Muscle layer of colon (tissue), 2 donors: ENCODE data around the gene HYOU1.

Experiments
- H3K27ac ChIP-seq: one replicate; pipeline ENCODE4 v1.7.0; 2013; ENCODE audit warnings: low read depth, mild to moderate bottlenecking, low read length, moderate library complexity
- H3K27me3 ChIP-seq, 2 donors: one replicate each; pipeline ENCODE4 v1.7.0; 2013; ENCODE audit warnings: low read length in 2 of 2, mild to moderate bottlenecking in 2 of 2; ENCODE audit not compliant: insufficient read depth in 2 of 2, control insufficient read depth in 1 of 2
- H3K36me3 ChIP-seq: one replicate; pipeline ENCODE4 v1.7.0; 2013; ENCODE audit warnings: mild to moderate bottlenecking, low read length; ENCODE audit not compliant: insufficient read depth
- H3K4me1 ChIP-seq: one replicate; pipeline ENCODE4 v1.7.0; 2013; ENCODE audit warnings: mild to moderate bottlenecking, low read length; ENCODE audit not compliant: insufficient read depth
- H3K4me3 ChIP-seq, 2 donors: one replicate each; pipeline ENCODE4 v1.7.0; 2013; ENCODE audit warnings: low read length in 2 of 2, low read depth in 1 of 2, mild to moderate bottlenecking in 1 of 2, moderate library complexity in 1 of 2
- H3K9ac ChIP-seq: one replicate; pipeline ENCODE4 v1.7.0; 2013; ENCODE audit warnings: low read length
- H3K9me3 ChIP-seq: one replicate; pipeline ENCODE4 v1.7.0; 2013; ENCODE audit warnings: mild to moderate bottlenecking, low read length
- donor health status: abdominal sarcoma.
- donor health status: Adenocarcinoma of cecum.

The HYOU1 gene

DNA sequence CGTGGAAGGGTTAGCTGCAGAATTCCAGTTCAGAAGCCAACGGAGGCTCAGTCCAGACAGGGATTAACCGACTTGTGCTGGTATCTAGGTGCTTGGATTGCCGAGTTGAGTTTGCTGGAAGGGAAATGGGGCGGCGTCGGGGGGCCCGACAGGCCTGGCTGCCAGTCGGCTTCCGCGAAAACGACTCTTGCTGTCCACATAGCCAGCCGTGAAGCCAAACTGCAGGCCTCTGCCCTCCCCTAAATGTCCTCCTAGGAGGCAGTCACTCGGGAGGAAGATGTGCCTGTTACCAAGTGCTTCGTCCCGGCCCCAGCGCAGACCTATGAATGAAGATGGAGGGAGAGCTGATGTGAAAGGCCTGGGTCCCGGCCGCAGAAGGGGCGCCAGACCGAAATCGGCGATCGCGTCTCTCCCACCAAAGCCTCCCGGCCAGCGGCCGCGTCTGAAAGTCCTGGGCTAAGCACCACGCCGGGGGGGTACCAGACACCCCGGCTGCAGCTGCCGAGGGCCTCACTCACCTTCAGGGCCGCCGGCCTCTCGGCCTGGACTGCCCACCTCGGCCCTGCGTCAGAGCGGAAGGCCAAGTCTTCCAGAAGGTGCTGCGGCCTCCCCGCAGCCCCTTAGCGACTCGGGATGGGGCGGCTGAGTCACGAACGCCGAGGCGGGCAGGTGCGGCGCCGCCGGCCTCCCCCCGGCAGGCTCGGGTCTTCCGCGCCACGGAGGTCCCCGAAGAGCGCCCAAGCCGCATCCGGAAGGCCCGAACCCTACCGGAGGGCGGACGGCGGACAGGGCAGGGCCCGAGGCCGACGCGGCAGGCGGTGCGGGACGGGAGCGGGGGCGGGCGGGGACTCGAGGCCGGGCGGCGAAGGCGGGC is 37.2 kb upstream of the HYOU1 start:
- peaks cover 22% of the 10 kb centered on the region for H3K4me1 ChIP-seq
- peak overlapping the region; percentile 57 to 79 for H3K4me3 ChIP-seq
- peak overlapping the region; percentile 89 for H3K27ac ChIP-seq
- H3K9me3 ChIP-seq = no peaks in the 10 kb centered on the region
- peaks cover 42% of the 10 kb centered on the region for H3K36me3 ChIP-seq
- no peaks in the 10 kb centered on the region for H3K27me3 ChIP-seq
- peak overlapping the region; percentile 60 for H3K9ac ChIP-seq

DNA sequence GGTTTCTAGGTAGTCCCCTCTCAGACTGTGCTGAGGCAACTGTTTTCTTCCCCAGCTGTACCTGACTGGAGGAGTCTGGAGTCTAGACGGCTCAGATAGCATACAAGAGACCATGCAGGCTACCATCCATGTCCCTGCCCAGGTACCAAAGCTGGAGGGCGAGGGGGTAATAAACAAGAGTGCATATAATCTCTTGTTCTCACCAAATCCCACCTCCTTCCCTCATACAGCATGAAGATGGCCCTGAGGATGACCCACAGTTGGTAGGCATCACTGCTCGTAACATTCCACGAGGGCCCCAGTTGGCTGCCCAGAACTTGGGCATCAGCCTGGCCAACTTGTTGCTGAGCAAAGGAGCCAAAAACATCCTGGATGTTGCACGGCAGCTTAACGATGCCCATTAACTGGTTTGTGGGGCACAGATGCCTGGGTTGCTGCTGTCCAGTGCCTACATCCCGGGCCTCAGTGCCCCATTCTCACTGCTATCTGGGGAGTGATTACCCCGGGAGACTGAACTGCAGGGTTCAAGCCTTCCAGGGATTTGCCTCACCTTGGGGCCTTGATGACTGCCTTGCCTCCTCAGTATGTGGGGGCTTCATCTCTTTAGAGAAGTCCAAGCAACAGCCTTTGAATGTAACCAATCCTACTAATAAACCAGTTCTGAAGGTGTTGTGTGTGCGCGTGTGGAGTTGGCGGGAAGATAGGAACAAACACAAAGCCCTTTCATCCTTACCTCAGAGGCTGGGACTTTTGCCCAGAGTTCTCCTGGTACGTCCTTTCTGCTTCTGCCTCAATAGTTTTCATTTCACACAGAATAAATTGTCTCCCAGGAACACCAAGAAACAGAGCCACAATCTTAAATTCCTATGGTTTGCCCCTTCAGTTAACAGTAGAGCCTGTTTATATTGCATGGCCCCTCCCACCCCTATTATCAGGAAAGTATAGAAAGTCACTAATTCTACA is 36.2 kb upstream of the HYOU1 start:
- H3K9ac ChIP-seq = peak overlapping the region; percentile 60
- peaks cover 22% of the 10 kb centered on the region for H3K4me1 ChIP-seq
- H3K4me3 ChIP-seq = peak overlapping the region; percentile 57 to 79
- H3K27ac ChIP-seq = peak overlapping the region; percentile 89
- H3K9me3 ChIP-seq = no peaks in the 10 kb centered on the region
- H3K36me3 ChIP-seq = peaks cover 45% of the 10 kb centered on the region
- no peaks in the 10 kb centered on the region for H3K27me3 ChIP-seq

DNA sequence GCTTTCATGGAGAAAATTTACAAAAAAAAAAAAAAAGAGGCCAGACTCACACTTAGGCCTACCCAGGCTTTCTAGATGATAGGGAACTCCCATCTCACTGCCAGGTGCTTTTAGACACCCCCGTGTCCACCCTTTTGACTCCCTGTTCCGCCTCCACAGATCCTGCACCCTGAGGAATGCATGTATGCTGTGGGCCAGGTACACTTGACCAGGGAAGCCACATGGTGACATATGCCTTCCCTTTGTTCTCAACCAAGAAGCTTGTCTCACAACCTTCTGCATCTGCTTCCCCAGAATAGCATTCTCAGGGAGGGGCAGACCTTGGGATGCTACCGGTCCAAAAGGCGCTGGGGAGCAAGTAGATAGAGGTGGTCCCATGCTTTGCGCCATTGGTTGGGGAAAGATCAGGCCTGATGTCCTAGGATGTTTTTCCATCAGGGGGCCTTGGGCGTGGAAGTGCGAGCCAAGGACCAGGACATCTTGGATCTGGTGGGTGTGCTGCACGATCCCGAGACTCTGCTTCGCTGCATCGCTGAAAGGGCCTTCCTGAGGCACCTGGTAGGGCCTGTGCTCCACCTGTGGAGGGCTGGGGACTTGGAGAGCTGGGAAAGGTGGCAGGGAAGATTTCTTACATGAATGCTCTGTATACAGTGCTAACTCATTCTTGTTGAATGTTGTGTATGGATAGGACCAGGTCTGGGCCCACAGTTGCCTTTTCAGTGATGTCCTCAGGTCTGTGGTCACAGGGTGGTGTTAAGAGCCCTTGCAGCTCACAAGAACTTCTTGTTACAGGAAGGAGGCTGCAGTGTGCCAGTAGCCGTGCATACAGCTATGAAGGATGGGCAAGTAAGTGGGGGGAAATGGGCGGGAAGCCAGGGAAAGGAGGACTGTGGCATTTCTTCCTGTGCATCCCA is 35.2 kb upstream of the HYOU1 start:
- no peaks in the 10 kb centered on the region for H3K27me3 ChIP-seq
- H3K36me3 ChIP-seq = peaks cover 35% of the 10 kb centered on the region
- peaks cover 22% of the 10 kb centered on the region for H3K4me1 ChIP-seq
- peak overlapping the region; percentile 89 for H3K27ac ChIP-seq
- no peak overlapping the region for H3K4me3 ChIP-seq
- H3K9ac ChIP-seq = peak overlapping the region; percentile 60
- H3K9me3 ChIP-seq = no peaks in the 10 kb centered on the region

DNA sequence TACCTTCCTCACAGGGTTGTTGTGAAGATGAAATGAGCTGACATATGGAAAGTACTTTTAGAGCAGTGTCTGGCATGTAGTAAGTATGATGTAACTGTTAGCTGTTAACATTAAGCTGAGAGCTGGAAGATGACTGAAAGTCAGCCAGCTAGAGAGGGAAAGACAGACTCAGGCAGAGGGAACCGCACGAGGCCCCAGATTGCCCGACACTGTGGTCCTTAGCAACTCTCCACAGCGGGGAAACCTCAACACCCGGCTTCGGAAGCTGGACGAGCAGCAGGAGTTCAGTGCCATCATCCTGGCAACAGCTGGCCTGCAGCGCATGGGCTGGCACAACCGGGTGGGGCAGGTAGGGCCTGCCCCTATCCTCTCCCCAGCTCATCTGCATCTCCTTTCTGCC is 34.2 kb upstream of the HYOU1 start:
- Histone ChIP-seq H3K27me3 (no peaks in the 10 kb centered on the region), H3K4me3 (no peak overlapping the region), H3K4me1 (peaks cover 23% of the 10 kb centered on the region), H3K9ac (no peak overlapping the region), H3K27ac (no peak overlapping the region), H3K9me3 (no peaks in the 10 kb centered on the region), H3K36me3 (peaks cover 26% of the 10 kb centered on the region)

DNA sequence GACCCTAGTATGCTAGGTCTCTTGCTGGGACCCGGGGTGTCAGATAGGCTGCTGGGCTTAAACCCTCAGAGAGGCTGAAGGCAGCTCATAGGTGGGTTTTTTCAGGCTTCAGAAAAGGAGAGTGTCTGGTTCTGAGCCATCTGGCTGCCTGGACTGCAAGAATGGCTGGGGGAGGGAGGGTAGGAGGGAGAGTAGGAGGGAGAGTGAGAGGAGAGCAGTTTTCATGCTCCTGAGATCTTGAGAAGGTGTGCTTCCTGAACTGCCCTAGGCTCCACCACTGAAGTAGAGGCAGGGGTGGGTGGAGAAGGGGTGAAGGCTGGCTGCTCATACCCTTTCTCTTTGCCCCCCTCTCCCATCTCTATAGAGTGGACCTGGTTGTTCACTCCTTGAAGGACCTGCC is 32.3 kb upstream of the HYOU1 start:
- H3K4me1 ChIP-seq = peaks cover 29% of the 10 kb centered on the region
- H3K27me3 ChIP-seq = no peaks in the 10 kb centered on the region
- H3K36me3 ChIP-seq = peaks cover 26% of the 10 kb centered on the region
- H3K27ac ChIP-seq = no peak overlapping the region
- H3K9me3 ChIP-seq = no peaks in the 10 kb centered on the region
- no peak overlapping the region for H3K4me3 ChIP-seq
- H3K9ac ChIP-seq = no peak overlapping the region

DNA sequence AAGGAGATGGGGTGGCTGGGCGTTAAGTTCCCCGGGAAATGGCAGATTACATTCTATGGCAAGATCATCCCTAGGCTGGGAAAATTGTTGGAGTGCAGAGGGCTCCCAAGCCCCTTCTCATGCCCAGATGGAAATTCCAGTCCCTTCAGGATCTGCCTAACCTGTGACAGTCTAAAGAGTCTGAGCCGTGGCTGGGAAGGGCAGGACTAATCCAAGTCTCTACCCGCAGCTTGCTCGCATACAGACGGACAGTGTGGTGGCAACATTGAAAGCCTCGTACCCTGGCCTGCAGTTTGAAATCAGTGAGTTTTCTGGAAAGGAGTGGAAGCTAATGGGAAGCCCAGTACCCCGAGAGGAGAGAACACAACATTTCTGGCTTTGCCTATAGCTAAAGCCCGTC is 31.4 kb upstream of the HYOU1 start:
- peaks cover 25% of the 10 kb centered on the region for H3K4me1 ChIP-seq
- H3K27ac ChIP-seq = no peak overlapping the region
- peaks cover 26% of the 10 kb centered on the region for H3K36me3 ChIP-seq
- no peaks in the 10 kb centered on the region for H3K9me3 ChIP-seq
- H3K27me3 ChIP-seq = no peaks in the 10 kb centered on the region
- no peak overlapping the region for H3K4me3 ChIP-seq
- H3K9ac ChIP-seq = no peak overlapping the region

DNA sequence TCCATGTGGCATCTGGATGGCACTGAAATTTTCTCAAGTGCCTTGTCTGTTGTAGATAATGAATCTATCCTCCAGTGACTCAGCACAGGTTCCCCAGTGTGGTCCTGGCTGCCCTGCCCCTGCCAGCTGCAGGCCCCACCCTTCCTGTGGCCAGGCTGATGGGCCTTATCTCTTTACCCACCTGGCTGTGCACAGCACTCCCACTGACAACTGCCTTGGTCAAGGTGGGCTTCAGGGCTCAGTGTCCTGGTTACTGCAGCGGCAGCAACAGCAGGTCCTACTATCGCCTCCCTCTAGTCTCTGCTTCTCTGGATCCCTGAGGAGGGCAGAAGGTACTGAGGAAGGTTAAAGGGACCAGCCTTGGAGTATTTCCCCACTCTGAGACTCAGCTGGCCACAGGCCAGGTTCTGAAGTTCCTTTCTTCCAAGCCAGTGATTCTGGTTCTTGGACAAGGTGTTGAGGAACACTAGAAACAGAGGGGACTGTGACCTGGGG is 30.8 kb upstream of the HYOU1 start:
- H3K4me3 ChIP-seq = no peak overlapping the region
- no peak overlapping the region for H3K9ac ChIP-seq
- H3K27ac ChIP-seq = no peak overlapping the region
- H3K36me3 ChIP-seq = peaks cover 23% of the 10 kb centered on the region
- H3K4me1 ChIP-seq = peaks cover 19% of the 10 kb centered on the region
- H3K27me3 ChIP-seq = no peaks in the 10 kb centered on the region
- no peaks in the 10 kb centered on the region for H3K9me3 ChIP-seq

DNA sequence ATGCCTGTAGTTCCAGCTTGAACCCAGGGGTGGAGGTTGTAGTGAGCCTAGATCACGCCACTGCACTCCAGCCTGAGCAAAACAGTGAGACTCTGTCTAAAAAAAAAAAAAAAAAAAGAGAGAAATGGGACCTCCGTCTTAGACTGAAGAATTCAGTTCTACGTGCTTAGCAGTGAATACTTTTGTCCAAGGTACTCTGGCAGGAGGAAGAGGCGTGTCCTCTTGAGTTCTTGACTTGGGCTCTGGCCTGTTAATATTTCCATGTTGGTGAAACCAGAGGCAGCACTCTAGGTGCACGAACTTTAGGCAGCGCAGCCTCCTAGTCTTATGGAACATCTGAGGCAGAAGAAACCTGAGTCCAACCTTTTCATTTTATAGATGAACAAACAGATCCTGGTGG is 30.1 kb upstream of the HYOU1 start:
- Histone ChIP-seq H3K4me1 (peaks cover 14% of the 10 kb centered on the region), H3K27ac (no peak overlapping the region), H3K36me3 (peaks cover 21% of the 10 kb centered on the region), H3K4me3 (no peak overlapping the region), H3K27me3 (no peaks in the 10 kb centered on the region), H3K9me3 (no peaks in the 10 kb centered on the region), H3K9ac (no peak overlapping the region)

DNA sequence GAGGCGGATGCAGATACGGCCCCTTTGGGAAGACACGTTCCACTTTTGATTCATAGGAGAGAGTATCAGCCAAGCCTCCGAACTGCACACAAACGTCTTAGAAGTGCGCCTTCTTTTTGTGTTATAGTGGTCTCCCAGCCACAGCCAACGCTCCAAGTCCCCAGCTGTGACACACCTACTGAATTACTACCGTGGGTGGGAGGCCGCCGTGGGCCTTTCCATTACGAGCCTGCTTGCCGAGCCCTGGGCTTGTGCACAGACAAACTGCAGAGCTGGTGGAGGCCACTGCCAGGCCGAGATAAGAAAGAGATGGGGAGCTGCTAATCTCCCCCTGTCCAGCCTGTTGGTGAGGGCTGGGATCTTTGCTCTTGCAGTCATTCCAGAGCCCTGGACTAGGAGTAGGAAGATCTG is 28.4 kb upstream of the HYOU1 start:
- peak overlapping the region; percentile 94 for H3K27ac ChIP-seq
- peak overlapping the region; percentile 86 for H3K9ac ChIP-seq
- H3K36me3 ChIP-seq = peaks cover 32% of the 10 kb centered on the region
- no peaks in the 10 kb centered on the region for H3K9me3 ChIP-seq
- H3K4me3 ChIP-seq = peak overlapping the region; percentile 59 to 83
- H3K4me1 ChIP-seq = peaks cover 14% of the 10 kb centered on the region
- no peaks in the 10 kb centered on the region for H3K27me3 ChIP-seq

DNA sequence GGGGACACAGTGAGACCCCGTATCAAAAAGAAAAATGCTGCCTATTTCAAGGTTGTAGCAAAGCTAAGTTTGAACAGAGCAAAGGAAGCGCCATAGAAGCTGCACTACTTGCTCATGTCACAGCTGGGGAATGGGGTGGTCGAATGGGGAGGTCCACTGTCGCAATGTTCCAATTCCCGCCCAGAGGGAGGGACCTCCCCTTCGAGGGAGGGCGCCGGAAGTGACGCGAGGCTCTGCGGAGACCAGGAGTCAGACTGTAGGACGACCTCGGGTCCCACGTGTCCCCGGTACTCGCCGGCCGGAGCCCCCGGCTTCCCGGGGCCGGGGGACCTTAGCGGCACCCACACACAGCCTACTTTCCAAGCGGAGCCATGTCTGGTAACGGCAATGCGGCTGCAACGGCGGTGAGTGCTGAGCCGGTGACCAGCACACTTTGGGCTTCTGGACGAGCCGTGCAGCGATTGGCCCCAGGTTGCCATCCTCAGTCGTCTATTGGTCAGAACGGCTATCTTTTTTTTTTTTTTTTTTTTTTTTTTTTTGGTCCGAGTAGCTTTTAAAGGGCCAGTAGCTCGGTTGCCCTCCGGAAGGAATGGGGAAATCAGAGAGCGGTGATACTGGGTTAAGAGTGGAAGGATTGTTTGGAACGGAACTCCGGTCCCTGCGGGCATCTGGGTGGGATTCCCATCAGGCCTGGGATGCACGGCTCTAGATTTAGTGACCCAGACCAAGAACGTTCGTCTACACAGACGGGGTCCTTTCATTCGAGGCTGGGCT is 27.8 kb upstream of the HYOU1 start, which contains the start of gene HMBS:
HMBS (plus strand) TSS at position 219 of the 774 bp plus-strand sequence; CDS start at position 372, 153 bp downstream.
- Histone ChIP-seq H3K4me1 (peaks cover 14% of the 10 kb centered on the region), H3K27me3 (no peaks in the 10 kb centered on the region), H3K4me3 (peak within 1 kb of the TSS; percentile 74 to 83), H3K27ac (peak within 1 kb of the TSS; percentile 94), H3K9me3 (no peaks in the 10 kb centered on the region), H3K9ac (peak within 1 kb of the TSS; percentile 86), H3K36me3 (peaks cover 35% of the 10 kb centered on the region)
